Daoy (cell line): ENCODE measurements around the gene FOXN3. TPM values are rescaled to one million over a fixed set of nuclear protein-coding genes. Genes with fewer than 3 reads are reported as not detected.

Experiments used
- DNase-seq: peaks from one replicate; pipeline ENCODE4 v3.0.0-alpha.2; 2015; ENCODE audit warnings: low read depth
- total RNA-seq: library from RNA; depleted of rRNA; stranded (reverse); fragments of >200 nt; shearing (Covaris generic); gene quantifications from 2 replicates; pipeline ENCODE4 v1.2.3, GENCODE V29; 2014

FOXN3 gene
- total RNA-seq, 1 experiment from 2014 or later = 17.7 TPM

GRCh38 chr14:89249972-89250654 is 166.9 kb downstream of the FOXN3 start:
- no peak for DNase-seq

- no peak for DNase-seq
Observed at GRCh38 chr14:89249065-89249695, 167.9 kb downstream of the FOXN3 start.

- no peak for DNase-seq
Observed at GRCh38 chr14:89248411-89249064, 168.5 kb downstream of the FOXN3 start.

- DNase-seq = no peak
Observed at GRCh38 chr14:89247457-89248122, 169.4 kb downstream of the FOXN3 start.

GRCh38 chr14:89246290-89246689 is 170.7 kb downstream of the FOXN3 start:
- DNase-seq = no peak

GRCh38 chr14:89245802-89246201 is 171.2 kb downstream of the FOXN3 start:
- no peak for DNase-seq

GRCh38 chr14:89244720-89245119 is 172.3 kb downstream of the FOXN3 start:
- DNase-seq = no peak

GRCh38 chr14:89243741-89244140 is 173.3 kb downstream of the FOXN3 start:
- no peak for DNase-seq

GRCh38 chr14:89243286-89243685 is 173.7 kb downstream of the FOXN3 start:
- no peak for DNase-seq

- no peak for DNase-seq
Observed at GRCh38 chr14:89242652-89243279, 174.3 kb downstream of the FOXN3 start.

- DNase-seq = no peak
Observed at GRCh38 chr14:89241934-89242651, 174.9 kb downstream of the FOXN3 start.

GRCh38 chr14:89241257-89241656 is 175.8 kb downstream of the FOXN3 start:
- DNase-seq = no peak

- peak; percentile 35 for DNase-seq
Observed at GRCh38 chr14:89240414-89240813, 176.6 kb downstream of the FOXN3 start.

GRCh38 chr14:89239023-89239422 is 178.0 kb downstream of the FOXN3 start:
- DNase-seq = no peak

- no peak for DNase-seq
Observed at GRCh38 chr14:89237921-89238529, 179.0 kb downstream of the FOXN3 start.

- DNase-seq = no peak
Observed at GRCh38 chr14:89236851-89237250, 180.2 kb downstream of the FOXN3 start.

- no peak for DNase-seq
Observed at GRCh38 chr14:89233184-89233583, 183.8 kb downstream of the FOXN3 start.

GRCh38 chr14:89232265-89233070 is 184.6 kb downstream of the FOXN3 start:
- no peak for DNase-seq

- DNase-seq = no peak
Observed at GRCh38 chr14:89231426-89232113, 185.5 kb downstream of the FOXN3 start.
